ENCODE measurements around the gene TANGO6. TPM values are rescaled to one million over a fixed set of nuclear protein-coding genes. Genes with fewer than 3 reads are reported as not detected.

The TANGO6 gene
- total RNA-seq, 1 donor from 2014 or later = 10.9 TPM

DNA sequence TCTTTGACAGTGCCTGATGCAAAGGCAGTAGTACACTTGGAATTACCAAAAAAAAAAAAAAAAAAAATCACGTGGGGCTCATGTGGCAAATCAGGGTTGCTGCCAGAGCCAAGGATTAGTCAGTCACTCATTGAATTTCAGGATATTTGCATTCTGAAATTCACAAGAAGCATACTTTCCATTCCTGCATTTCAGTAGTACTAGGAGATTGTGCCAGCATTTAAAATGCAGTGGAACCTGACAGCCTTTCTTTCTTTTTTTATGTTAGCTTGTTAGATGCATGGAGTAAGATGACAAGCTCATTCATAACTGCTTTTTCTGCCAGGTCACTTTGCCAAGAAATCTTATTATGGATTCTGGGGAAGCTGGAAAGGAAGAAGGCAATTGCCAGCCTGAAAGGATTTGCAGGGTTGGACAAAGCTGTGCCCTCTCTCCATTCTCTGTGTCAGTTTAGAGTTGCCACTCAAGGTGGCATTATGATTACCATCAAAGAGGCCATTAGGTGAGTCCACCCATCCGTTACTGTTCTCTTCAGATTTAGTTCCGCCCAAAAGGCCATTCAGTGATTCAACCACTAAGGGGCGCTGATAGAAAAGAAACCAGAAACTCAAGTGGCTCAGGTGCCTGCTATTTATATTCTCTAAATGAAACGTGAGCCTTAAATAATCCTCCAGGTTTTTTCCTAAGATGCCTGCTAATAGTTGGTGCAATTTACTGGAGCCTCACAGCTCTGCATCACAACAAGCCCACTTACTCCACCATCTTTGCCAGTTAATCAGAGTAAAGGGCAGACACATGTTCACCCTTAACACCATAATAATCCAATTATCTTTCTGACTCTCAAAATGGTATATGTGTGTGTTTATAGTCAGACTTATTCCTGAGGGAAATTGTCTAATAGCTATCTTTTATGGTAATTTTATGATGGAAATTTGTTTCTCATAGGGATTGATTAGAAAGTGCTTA lies 59.0 kb downstream of the TANGO6 start:
- peak; percentile 12 for DNase-seq (ENCODE audit: low read depth)
- Histone ChIP-seq H3K4me3 (ENCODE audit: low read depth, low read length) (no peak overlapping the region), H3K27me3 (ENCODE audit: control insufficient read depth, insufficient read depth, low read length) (no peaks in the 10 kb centered on the region), H3K36me3 (ENCODE audit: control insufficient read depth, insufficient read depth, low read length) (no peaks in the 10 kb centered on the region)
- peak; percentile 85 for TF ChIP-seq CTCF (IDR thresholded peaks at IDR 0.05; ENCODE audit: insufficient read depth, low read length, poor library complexity, severe bottlenecking)

DNA sequence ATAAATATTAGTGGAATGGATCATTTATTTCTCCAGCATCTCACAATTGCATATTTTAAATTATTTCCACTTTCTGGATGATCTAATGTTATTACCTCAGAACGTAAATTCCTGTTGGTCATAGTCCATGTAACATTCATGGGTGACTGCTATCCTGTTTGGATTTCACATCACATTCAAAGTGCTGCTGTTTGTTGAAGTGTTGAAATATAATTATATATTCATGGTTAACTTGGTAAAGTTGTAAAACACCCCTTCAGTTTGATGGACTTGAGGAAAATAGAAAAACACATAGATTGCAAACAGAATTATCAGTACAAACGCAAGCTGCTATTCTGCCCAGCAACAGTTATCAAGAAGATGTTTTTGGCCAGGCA lies 59.6 kb downstream of the TANGO6 start:
- H3K36me3 ChIP-seq (ENCODE audit: control insufficient read depth, insufficient read depth, low read length) = no peaks in the 10 kb centered on the region
- TF ChIP-seq CTCF (IDR thresholded peaks at IDR 0.05; ENCODE audit: insufficient read depth, low read length, poor library complexity, severe bottlenecking) = no peak
- DNase-seq (ENCODE audit: low read depth) = no peak
- no peaks in the 10 kb centered on the region for H3K27me3 ChIP-seq (ENCODE audit: control insufficient read depth, insufficient read depth, low read length)
- no peak overlapping the region for H3K4me3 ChIP-seq (ENCODE audit: low read depth, low read length)

DNA sequence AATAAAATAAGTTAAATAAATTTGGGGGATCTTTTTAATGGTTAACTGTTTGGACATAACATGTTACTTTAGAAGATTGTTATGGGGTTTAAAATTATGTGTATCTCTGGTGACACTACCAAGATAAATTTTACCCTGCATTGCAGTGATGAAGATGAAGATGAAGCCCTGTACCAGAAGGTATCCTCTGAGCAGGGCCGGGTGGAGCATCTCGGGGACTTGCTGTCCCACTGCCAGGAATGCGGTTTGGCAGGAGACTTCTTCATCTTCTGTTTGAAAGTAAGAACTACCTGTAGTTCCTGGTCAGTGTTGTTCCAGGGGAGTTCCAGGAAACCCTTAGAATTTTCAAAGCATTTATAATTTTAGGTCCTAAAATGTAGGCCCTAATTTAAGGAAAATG lies 64.0 kb downstream of the TANGO6 start:
- H3K36me3 ChIP-seq (ENCODE audit: control insufficient read depth, insufficient read depth, low read length) = no peaks in the 10 kb centered on the region
- H3K27me3 ChIP-seq (ENCODE audit: control insufficient read depth, insufficient read depth, low read length) = no peaks in the 10 kb centered on the region
- TF ChIP-seq CTCF (IDR thresholded peaks at IDR 0.05; ENCODE audit: insufficient read depth, low read length, poor library complexity, severe bottlenecking) = no peak
- no peak for DNase-seq (ENCODE audit: low read depth)
- no peak overlapping the region for H3K4me3 ChIP-seq (ENCODE audit: low read depth, low read length)

- Histone ChIP-seq H3K27me3 (ENCODE audit: control insufficient read depth, insufficient read depth, low read length) (no peaks in the 10 kb centered on the region), H3K4me3 (ENCODE audit: low read depth, low read length) (no peak overlapping the region), H3K36me3 (ENCODE audit: control insufficient read depth, insufficient read depth, low read length) (no peaks in the 10 kb centered on the region)
- DNase-seq (ENCODE audit: low read depth) = no peak
- TF ChIP-seq CTCF (IDR thresholded peaks at IDR 0.05; ENCODE audit: insufficient read depth, low read length, poor library complexity, severe bottlenecking) = no peak
Observed at GRCh38 chr16:68907781-68908181, 64.5 kb downstream of the TANGO6 start.

GRCh38 chr16:68909099-68909733 lies 65.9 kb downstream of the TANGO6 start:
- DNase-seq (ENCODE audit: low read depth) = no peak
- TF ChIP-seq CTCF (IDR thresholded peaks at IDR 0.05; ENCODE audit: insufficient read depth, low read length, poor library complexity, severe bottlenecking) = no peak
- Histone ChIP-seq H3K36me3 (ENCODE audit: control insufficient read depth, insufficient read depth, low read length) (no peaks in the 10 kb centered on the region), H3K27me3 (ENCODE audit: control insufficient read depth, insufficient read depth, low read length) (no peaks in the 10 kb centered on the region), H3K4me3 (ENCODE audit: low read depth, low read length) (no peak overlapping the region)
